ENCODE results near the gene STK10. TPM values are rescaled to one million over a fixed set of nuclear protein-coding genes. Genes with fewer than 3 reads are reported as not detected.

STK10 gene
- total and polyA plus RNA-seq, 9 of the 15 experiments (the other 6 are each of a cell fraction or from before 2014, with no cell fraction given): 0.30 to 6.7 (median 2.4) TPM

DNA sequence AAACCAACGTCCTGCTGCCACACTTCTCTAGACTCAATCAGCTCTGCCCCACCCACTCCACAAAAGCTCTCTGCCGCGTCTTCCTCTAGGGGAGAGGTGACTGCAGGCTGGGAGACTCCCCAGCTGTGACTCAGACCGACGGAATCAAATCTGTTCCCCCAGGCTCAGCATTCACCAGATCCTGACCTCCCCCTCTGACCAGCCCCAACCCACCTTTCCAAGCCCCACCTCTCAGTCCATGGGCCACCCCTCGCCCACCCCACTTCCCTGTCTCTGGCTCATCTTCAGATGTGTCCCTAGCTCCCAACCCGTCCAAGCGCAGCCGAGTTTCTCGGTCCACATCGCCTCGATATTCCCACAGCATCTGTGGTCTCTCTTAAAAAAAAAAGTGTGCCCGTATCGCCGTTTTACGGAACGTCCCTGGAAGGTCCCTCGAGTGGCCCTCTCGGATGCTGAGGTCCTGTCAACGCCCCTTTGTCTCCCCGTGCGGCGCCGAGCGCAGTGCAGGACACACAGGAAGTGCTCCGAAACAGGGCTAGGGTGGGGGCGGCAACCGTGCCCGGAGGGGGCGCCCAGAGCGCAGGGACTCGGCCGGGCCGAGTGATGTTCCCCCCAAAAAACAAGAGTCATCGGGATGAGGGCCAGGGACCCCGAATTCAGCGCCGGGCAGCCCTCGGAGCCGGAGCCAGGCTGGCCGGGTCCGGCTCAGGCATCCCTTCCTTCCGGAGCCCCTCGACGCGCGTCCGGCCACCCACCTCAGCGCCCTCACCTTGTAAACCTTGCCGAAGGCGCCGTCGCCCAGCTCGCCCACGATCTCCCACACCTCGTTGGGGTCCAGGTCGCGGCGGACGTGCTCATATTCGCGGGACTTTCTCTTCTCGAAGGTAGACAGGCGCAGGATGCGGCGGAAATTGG, 649 bp downstream of the STK10 start (continued):
- TF ChIP-seq, protein P1, sequence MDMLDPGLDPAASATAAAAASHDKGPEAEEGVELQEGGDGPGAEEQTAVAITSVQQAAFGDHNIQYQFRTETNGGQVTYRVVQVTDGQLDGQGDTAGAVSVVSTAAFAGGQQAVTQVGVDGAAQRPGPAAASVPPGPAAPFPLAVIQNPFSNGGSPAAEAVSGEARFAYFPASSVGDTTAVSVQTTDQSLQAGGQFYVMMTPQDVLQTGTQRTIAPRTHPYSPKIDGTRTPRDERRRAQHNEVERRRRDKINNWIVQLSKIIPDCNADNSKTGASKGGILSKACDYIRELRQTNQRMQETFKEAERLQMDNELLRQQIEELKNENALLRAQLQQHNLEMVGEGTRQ (CRISPR knock-in tag; IDR thresholded peaks at IDR 0.05): no peak
- TF ChIP-seq NUFIP1 (IDR thresholded peaks at IDR 0.05; ENCODE audit: partially characterized antibody): no peak
- TF ChIP-seq EGR1 (conservative IDR thresholded peaks at IDR 0.05): peak; percentile 32; the same call in 1 of the 2 replicates
- 0 out of 2 replicates have a peak, but pooled peaks have one; percentile 21 for TF ChIP-seq CREM (IDR thresholded peaks at IDR 0.05; ENCODE audit: low read depth)
- TF ChIP-seq, protein P2, sequence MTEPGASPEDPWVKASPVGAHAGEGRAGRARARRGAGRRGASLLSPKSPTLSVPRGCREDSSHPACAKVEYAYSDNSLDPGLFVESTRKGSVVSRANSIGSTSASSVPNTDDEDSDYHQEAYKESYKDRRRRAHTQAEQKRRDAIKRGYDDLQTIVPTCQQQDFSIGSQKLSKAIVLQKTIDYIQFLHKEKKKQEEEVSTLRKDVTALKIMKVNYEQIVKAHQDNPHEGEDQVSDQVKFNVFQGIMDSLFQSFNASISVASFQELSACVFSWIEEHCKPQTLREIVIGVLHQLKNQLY (CRISPR knock-in tag; conservative IDR thresholded peaks at IDR 0.05): no peak
- TF ChIP-seq, protein P3, sequence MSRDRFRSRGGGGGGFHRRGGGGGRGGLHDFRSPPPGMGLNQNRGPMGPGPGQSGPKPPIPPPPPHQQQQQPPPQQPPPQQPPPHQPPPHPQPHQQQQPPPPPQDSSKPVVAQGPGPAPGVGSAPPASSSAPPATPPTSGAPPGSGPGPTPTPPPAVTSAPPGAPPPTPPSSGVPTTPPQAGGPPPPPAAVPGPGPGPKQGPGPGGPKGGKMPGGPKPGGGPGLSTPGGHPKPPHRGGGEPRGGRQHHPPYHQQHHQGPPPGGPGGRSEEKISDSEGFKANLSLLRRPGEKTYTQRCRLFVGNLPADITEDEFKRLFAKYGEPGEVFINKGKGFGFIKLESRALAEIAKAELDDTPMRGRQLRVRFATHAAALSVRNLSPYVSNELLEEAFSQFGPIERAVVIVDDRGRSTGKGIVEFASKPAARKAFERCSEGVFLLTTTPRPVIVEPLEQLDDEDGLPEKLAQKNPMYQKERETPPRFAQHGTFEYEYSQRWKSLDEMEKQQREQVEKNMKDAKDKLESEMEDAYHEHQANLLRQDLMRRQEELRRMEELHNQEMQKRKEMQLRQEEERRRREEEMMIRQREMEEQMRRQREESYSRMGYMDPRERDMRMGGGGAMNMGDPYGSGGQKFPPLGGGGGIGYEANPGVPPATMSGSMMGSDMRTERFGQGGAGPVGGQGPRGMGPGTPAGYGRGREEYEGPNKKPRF (IDR thresholded peaks at IDR 0.05; ENCODE audit: low read depth, low read length): no peak
- peak; percentile 57 for TF ChIP-seq FOSL1 (tag; conservative IDR thresholded peaks at IDR 0.05)
- no peak for TF ChIP-seq ZSCAN29 (IDR thresholded peaks at IDR 0.05)
- no peak for TF ChIP-seq PPARD (CRISPR knock-in tag; IDR thresholded peaks at IDR 0.05)
- TF ChIP-seq HDAC2 (IDR thresholded peaks at IDR 0.05): 0 out of 2 replicates have a peak, but pooled peaks have one; percentile 17
- peak in 1 of 2 experiments; percentile 59; a peak in 2 of 4 replicates for TF ChIP-seq HDAC1 (IDR thresholded peaks at IDR 0.05)
- peak; percentile 30; the same call in 1 of the 2 replicates for TF ChIP-seq NCOA6 (IDR thresholded peaks at IDR 0.05)
- TF ChIP-seq MNT (conservative IDR thresholded peaks at IDR 0.05): peak in 1 of 2 experiments; percentile 15; a peak in 1 of 4 replicates
- TF ChIP-seq, protein P4, sequence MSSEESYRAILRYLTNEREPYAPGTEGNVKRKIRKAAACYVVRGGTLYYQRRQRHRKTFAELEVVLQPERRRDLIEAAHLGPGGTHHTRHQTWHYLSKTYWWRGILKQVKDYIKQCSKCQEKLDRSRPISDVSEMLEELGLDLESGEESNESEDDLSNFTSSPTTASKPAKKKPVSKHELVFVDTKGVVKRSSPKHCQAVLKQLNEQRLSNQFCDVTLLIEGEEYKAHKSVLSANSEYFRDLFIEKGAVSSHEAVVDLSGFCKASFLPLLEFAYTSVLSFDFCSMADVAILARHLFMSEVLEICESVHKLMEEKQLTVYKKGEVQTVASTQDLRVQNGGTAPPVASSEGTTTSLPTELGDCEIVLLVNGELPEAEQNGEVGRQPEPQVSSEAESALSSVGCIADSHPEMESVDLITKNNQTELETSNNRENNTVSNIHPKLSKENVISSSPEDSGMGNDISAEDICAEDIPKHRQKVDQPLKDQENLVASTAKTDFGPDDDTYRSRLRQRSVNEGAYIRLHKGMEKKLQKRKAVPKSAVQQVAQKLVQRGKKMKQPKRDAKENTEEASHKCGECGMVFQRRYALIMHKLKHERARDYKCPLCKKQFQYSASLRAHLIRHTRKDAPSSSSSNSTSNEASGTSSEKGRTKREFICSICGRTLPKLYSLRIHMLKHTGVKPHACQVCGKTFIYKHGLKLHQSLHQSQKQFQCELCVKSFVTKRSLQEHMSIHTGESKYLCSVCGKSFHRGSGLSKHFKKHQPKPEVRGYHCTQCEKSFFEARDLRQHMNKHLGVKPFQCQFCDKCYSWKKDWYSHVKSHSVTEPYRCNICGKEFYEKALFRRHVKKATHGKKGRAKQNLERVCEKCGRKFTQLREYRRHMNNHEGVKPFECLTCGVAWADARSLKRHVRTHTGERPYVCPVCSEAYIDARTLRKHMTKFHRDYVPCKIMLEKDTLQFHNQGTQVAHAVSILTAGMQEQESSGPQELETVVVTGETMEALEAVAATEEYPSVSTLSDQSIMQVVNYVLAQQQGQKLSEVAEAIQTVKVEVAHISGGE (CRISPR knock-in tag; IDR thresholded peaks at IDR 0.05): peak in 1 of 3 experiments; percentile 48; a peak in 2 of 6 replicates
- TF ChIP-seq ARID3A (IDR thresholded peaks at IDR 0.05; ENCODE audit: borderline replicate concordance, low read depth, low read length): no peak
